GM18498 (cell line): Measurements from ENCODE around the gene SRL.
A peak's percentile ranks its signal among the peaks of the same experiment; 100 is the strongest.
"Not testable (repeated sequence)": the region's sequence is repeated elsewhere in the genome, so short reads cannot be mapped to it uniquely, and the experiment has no call there.

ENCODE experiments used
- ATAC-seq: cut with Tn5 transposase; IDR thresholded peaks from one replicate; pipeline ENCODE4 v1.9.1; 2021; ENCODE audit warnings: mild to moderate bottlenecking, moderate library complexity; ENCODE audit not compliant: unreplicated experiment

SRL gene

DNA sequence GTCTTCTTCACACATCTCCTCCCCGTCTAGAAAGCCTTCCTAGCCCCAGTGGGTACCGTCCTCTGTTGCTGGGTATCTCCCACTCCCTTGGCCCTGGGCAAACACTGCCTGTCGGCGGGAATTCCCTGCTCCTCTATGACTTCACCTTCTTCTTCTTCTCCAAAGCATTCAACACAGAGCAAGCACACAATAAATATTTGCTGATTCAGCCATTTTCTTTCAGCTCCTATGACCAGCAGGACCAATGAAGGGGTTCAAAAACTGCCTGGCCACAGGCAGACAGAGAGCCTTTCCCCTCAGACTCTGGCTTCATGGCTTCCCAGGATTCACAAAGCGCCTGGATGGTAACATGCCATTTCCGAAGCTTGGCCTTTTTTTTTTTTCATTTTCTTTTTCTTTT is 72.5 kb downstream of the SRL start:
- no peak for ATAC-seq

DNA sequence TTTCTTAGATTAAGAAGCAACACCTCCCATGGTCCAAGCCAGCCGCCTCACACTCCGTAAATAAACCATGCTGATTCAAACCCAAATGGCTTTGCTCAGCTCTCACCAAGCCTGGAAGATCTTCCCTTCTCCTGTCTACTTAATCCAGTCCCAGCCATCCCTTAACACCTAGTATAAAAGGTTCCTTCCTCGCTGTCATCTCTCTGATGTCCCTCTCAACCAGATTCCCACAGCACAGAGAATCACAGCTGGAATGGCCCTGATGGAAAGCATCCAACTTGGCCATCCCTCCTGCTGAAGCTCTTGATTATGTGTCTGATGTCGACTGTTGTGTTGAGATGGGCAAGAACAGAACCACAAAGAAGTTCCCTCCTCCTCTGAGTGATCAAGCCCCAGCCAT is 75.1 kb downstream of the SRL start:
- ATAC-seq = no peak

DNA sequence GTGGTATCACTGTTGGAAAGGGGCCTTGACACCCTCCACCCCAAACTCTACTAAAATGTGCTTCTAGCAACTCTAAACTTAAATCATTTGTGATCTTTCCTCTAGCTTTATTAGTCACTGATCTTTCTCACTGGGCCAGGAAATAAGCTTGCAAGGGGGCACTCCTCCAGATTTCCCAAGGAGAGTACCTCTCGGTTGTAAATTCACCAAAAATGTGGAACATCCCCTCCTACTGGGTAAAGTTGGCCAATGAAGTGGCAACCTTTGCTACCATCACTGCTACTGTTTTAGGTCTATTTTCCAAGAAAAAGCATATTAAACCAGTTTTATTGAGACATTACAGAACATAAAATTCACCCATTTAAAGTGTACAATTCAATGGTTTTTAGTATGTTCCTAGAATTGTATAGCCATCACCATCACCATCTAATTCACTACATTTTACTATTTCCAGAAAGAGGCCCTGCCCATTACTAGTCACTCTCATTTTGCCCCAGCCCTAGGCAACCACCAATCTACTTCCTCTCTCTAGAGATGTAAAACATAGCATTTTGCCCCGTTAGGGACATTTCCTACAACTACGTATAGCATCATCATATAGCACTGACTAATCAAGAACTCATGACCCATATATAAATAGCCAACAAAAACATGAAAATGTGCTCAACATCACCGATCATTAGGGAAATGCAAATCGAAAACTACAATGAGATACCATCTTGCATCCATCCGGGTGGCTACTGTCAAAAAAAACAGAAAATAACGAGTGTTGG is 81.0 kb downstream of the SRL start:
- no peak for ATAC-seq

DNA sequence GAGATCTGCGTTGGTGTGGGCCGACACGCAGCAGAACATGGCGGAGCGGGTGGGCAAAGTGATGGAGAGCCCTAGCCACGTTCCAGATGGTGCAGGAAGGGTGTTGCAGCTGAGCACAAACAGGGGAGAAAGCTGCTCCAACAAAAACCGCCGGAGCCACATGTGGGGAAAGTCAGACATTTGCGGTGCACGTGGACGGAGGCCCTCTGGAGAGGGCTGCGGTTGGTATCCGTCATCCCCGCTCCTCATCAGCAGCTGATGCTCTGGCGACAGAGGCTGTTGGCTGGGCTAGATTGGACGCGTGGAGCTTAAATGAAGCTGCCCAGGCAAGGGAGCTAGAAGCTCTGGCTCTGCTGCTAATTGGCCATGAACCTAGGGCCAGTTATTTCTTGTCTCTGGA is 82.2 kb downstream of the SRL start:
- ATAC-seq = no peak

DNA sequence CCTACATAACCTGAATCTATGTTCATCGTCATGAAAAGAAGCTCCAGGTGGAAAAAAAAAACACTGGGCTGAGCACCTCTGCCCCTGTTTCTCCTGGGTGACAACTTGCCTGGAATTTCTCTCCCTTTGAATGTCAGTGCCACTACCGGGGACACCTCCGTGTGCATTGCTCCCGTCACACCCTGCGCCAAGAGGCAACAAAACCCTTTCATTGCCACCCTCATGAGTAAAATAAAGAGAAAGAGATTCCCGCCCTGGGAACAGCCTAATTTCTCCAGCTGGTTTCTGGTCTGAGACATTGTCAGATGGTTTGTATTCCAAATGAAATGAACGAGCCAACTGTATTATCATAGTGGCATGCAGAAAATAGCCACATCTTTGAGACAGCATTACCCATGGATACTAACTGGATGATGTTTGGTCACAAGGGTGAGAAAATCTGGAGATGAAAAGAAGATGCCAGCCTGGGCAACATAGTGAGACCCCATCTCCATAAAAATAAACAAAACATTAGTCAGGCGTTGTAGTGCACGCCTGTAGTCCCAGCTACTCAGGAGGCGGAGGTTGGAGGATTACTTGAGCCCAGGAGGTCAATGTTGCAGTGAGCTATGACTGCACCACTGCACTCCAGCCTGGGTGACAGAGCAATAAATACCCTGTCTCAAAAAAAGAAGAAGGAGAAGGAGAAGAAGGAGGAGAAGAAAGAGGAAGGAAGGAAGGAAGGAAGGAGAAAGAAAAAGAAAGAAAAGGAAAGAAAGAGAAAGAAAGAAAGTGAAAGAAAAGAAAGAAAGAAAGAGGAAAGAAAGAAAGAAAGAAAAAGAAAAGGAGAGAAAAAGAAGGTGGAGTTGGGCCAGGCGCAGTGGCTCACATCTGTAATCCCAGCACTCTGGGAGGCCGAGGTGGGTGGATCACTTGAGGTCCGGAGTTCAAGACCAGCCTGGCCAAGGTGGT is 83.5 kb downstream of the SRL start:
- ATAC-seq = no peak

DNA sequence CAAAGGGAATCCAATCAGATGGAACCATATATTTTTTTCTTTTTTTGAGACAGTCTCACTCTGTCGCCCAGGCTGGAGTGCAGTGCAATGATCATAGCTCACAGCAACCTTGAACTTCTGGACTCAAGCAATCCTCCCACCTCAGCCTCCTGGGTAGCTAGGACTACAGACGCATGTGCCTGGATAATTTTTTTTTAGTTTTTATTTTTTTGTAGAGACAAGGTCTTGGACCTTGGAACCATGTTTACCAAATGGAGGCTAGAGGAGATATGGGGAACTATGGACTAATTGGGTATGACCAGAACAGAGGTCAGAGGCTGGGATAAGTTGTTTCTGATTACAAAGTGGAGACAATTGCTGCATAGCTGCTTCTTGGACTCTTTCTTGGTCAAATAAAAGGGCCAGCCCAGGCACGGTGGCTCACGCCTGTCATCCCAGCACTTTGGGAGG is 84.5 kb downstream of the SRL start:
- no peak for ATAC-seq

DNA sequence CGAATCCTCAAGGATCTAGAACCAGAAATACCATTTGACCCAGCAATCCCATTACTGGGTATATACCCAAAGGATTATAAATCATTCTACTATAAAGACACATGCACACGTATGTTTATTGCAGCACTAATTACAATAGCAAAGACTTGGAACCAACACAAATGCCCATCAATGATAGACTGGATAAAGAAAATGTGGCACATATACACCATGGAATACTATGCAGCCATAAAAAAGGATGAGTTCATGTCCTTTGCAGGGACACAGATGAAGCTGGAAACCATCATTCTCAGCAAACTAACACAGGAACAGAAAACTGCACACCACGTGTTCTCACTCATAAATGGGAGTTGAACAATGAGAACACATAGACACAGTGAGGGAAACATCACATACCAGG is 85.4 kb downstream of the SRL start:
- not testable (repeated sequence) for ATAC-seq

DNA sequence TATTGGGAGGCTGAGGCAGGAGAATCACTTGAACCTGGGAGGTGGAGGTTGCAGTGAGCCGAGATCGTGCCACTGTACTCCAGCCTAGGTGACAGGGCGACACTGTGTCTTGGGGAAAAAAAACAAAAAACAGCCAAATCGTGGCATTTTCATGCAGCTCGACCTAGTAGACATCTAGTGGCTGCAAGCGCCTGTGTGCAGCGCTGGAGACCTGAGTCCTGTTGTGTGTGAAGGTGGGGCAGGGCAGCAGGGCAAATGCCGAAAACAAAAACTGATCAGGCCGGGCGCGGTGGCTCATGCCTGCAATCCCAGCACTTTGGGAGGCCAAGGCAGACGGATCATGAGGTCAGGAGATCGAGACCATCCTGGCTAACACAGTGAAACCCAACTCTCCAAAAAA is 88.5 kb downstream of the SRL start:
- ATAC-seq = not testable (repeated sequence)

DNA sequence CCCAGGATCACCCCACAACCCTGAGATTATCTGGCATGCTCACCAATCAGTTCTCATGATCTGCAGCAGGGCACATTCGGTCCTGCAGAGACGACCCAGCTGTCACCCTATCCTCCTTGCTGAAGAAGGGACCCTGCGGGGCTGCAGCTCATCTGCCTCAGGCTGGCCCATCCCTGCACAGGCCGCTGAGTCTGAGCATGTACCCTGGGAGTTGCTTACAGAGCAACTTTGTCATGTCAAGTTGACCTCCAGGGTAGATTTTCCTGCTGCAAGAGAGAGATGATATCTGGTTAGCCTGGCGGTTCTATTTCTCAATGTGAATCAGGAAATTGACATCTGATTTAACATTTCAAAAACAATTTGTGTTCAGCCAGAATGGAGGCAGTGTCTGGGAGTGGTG is 89.6 kb downstream of the SRL start:
- no peak for ATAC-seq

DNA sequence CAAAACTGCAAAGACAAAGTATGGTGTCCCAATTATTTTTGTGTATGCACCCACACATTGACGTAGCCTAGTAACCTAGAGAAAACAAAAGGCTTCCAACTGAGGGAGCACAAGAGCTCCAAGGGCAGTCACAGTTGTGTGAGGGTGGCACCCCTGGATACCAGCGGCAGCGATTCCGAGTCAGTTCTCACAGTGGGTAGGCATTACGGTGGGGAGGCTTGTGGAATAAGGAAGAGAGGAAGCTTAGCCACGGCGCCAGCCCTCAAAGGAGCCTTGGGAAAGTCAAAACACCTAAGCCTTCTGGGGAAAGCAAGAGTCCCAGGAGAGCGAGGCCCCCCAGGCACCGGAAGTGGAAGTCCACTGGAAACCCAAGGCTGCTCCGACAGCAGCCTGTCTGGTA is 94.6 kb downstream of the SRL start:
- no peak for ATAC-seq

DNA sequence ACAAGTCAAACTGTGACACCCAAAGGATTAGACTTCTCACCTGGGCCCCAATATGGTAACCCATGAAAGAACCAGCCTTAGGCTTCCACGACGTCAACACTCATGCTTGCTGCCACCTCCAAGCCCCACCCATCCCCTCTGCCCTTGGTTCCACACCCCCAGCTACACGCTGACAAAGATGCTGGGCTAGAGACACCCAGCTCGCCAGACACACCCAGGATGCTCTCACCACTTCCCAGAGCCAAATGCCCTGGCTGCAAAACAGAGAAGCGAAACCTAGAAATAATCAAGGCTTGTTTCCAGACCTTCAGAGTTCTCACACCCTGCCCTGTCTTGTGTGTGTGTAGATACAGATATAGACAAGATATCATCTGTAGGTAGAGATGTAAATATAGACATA is 99.6 kb downstream of the SRL start:
- peak; percentile 44 for ATAC-seq

DNA sequence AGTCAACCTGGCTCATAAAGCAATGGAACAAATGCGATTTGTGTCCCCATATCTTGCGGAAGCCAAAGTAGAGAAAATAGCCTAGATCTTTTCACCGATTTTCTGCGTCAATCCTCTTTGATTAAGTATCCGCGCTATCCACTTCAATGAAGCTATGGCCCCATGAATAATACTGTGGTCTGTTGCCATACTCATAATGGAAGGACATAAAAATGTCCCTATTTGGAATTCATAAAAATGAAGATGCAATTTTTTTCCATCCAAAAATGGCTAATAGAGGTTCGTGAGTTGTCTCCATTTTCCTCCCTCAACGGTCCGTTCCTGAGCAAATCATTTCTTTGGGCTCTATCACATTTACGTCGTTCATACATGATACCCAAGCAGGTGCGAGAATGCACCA is 100.3 kb downstream of the SRL start:
- ATAC-seq = no peak

DNA sequence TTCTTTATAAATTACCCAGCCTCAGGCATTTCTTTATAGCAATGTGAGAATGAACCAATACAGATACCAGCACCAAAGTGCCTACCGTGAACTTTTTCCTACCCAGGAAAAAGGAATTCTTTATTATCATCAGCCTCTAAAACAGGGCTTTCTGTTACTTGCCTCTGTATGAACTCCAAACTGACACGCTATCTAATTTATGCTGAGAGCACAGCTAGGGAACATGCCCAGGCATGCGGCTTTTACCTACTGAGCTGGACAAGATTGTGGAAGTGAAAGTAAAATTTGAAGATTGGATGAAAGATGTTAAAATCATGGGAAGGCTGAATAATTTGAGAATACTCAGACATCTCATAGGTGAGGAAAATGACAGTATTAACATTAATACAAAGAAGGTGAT is 101.2 kb downstream of the SRL start:
- ATAC-seq = no peak

DNA sequence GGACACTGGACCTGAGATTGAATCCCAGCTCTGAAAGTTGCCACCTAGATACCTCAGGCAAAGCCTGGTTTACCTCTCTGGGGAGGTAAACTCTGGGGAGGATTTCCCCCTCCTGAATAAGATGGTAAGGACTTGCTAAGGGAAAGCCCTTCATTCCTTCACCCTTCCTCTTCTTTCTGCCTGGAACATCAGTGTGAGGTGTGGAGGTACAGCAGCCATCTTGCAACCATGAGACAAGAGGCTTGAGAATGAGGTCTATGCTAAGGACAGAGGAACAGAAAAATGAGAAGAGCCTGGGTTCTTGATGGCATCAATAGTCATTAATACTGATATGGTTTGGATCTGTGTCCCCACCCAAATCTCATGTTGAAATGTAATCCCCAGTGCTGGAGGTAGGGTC is 101.9 kb downstream of the SRL start:
- ATAC-seq = no peak
